Type B pancreatic cell (in vitro differentiated cells): ENCODE measurements around the gene SNRNP200. TPM values are rescaled to one million over a fixed set of nuclear protein-coding genes. Genes with fewer than 3 reads are reported as not detected.
"Not testable (repeated sequence)": the region's sequence is repeated elsewhere in the genome, so short reads cannot be mapped to it uniquely, and the experiment has no call there.

Source experiments
- DNase-seq: peaks from one replicate; pipeline ENCODE4 v3.0.0; 2021; ENCODE audit warnings: mixed read lengths; ENCODE audit not compliant: unreplicated experiment; ENCODE audit errors: extremely low spot score
- H3K27ac Mint-ChIP-seq: 2 replicates; pipeline ENCODE4 v1.8.0; 2021; ENCODE audit warnings: mild to moderate bottlenecking, mixed read lengths
- H3K27me3 Mint-ChIP-seq: 2 replicates; pipeline ENCODE4 v1.8.0; 2021; ENCODE audit warnings: mixed read lengths
- H3K36me3 Mint-ChIP-seq: 2 replicates; pipeline ENCODE4 v1.8.0; 2021; ENCODE audit warnings: mixed read lengths
- H3K4me1 Mint-ChIP-seq: one replicate; pipeline ENCODE4 v1.8.0; 2021; ENCODE audit warnings: mixed read lengths; ENCODE audit not compliant: unreplicated experiment
- H3K4me3 Mint-ChIP-seq: 2 replicates; pipeline ENCODE4 v1.8.0; 2021; ENCODE audit warnings: mild to moderate bottlenecking, mixed read lengths
- H3K9me3 Mint-ChIP-seq: 2 replicates; pipeline ENCODE4 v1.8.0; 2021; ENCODE audit warnings: mixed read lengths
- CTCF ChIP-seq: fragments of 200-600 bp; sonication (generic); conservative IDR thresholded peaks from 2 replicates; pipeline ENCODE4 v1.5.0; 2021; ENCODE audit warnings: antibody characterized with exemption, mild to moderate bottlenecking
- total RNA-seq: library from RNA; stranded (reverse); gene quantifications from 2 replicates; pipeline ENCODE4 v1.2.1, GENCODE V29; 2021; ENCODE audit warnings: low replicate concordance

The SNRNP200 gene
- total RNA-seq, 1 donor from 2014 or later: 184 TPM

- no peaks in the 10 kb centered on the region for H3K9me3 Mint-ChIP-seq
- no peak for TF ChIP-seq CTCF
- peaks cover 23% of the 10 kb centered on the region for H3K4me1 Mint-ChIP-seq
- H3K36me3 Mint-ChIP-seq: peaks cover 10% of the 10 kb centered on the region
- H3K4me3 Mint-ChIP-seq: peak overlapping the region; percentile 39
- no peaks in the 10 kb centered on the region for H3K27me3 Mint-ChIP-seq
- peak overlapping the region; percentile 96 for H3K27ac Mint-ChIP-seq
- DNase-seq: no peak
Observed at GRCh38 chr2:96259497-96259921, 45.8 kb downstream of the SNRNP200 start.

GRCh38 chr2:96258166-96259022 is 47.0 kb downstream of the SNRNP200 start:
- Mint-ChIP-seq H3K4me3 (no peak overlapping the region), H3K27me3 (no peaks in the 10 kb centered on the region), H3K27ac (peak overlapping the region; percentile 96), H3K36me3 (peaks cover 16% of the 10 kb centered on the region), H3K9me3 (no peaks in the 10 kb centered on the region), H3K4me1 (peaks cover 14% of the 10 kb centered on the region)
- DNase-seq: no peak
- TF ChIP-seq CTCF: no peak

- Mint-ChIP-seq H3K36me3 (peaks cover 18% of the 10 kb centered on the region), H3K4me1 (peaks cover 14% of the 10 kb centered on the region)
- H3K4me3 Mint-ChIP-seq, H3K27me3 Mint-ChIP-seq, H3K9me3 Mint-ChIP-seq, DNase-seq, H3K27ac Mint-ChIP-seq: not testable (repeated sequence)
Observed at GRCh38 chr2:96257744-96258143, 47.6 kb downstream of the SNRNP200 start.

- no peak overlapping the region for H3K4me3 Mint-ChIP-seq
- no peaks in the 10 kb centered on the region for H3K27me3 Mint-ChIP-seq
- DNase-seq: no peak
- peaks cover 21% of the 10 kb centered on the region for H3K4me1 Mint-ChIP-seq
- no peaks in the 10 kb centered on the region for H3K9me3 Mint-ChIP-seq
- H3K27ac Mint-ChIP-seq: no peak overlapping the region
- peaks cover 22% of the 10 kb centered on the region for H3K36me3 Mint-ChIP-seq
- no peak for TF ChIP-seq CTCF
Observed at GRCh38 chr2:96256611-96257113, 48.7 kb downstream of the SNRNP200 start.

- TF ChIP-seq CTCF: no peak
- Mint-ChIP-seq H3K27ac (no peak overlapping the region), H3K4me3 (no peak overlapping the region), H3K9me3 (no peaks in the 10 kb centered on the region), H3K4me1 (peaks cover 21% of the 10 kb centered on the region), H3K27me3 (no peaks in the 10 kb centered on the region), H3K36me3 (peaks cover 17% of the 10 kb centered on the region)
- no peak for DNase-seq
Observed at GRCh38 chr2:96254571-96254970, 50.8 kb downstream of the SNRNP200 start.

- Mint-ChIP-seq H3K4me3 (no peak overlapping the region), H3K36me3 (peaks cover 17% of the 10 kb centered on the region), H3K27ac (no peak overlapping the region), H3K4me1 (peaks cover 22% of the 10 kb centered on the region), H3K9me3 (no peaks in the 10 kb centered on the region), H3K27me3 (no peaks in the 10 kb centered on the region)
- no peak for TF ChIP-seq CTCF
- no peak for DNase-seq
Observed at GRCh38 chr2:96253006-96253405, 52.3 kb downstream of the SNRNP200 start.
